Body of pancreas (tissue), 4 donors: ENCODE measurements around the gene NUCB2.

ENCODE experiments used
- POLR2A ChIP-seq, 3 donors: fragments of 450-650 bp; IDR thresholded peaks; one replicate each; pipeline ENCODE4 v1.6.1; 2016; ENCODE audit warnings: antibody characterized with exemption in 3 of 3, mild to moderate bottlenecking in 2 of 3
- TF ChIP-seq, protein P1 (sequence below), 7 experiments: fragments of 450-650 bp in 4 of 7; fragments of 200-600 bp in 3 of 7; sonication (generic) in 3 of 7; IDR thresholded peaks; one replicate each; pipeline ENCODE4 v1.5.1; 2016 to 2019; ENCODE audit warnings: antibody characterized with exemption in 7 of 7

- TF ChIP-seq, protein P1, sequence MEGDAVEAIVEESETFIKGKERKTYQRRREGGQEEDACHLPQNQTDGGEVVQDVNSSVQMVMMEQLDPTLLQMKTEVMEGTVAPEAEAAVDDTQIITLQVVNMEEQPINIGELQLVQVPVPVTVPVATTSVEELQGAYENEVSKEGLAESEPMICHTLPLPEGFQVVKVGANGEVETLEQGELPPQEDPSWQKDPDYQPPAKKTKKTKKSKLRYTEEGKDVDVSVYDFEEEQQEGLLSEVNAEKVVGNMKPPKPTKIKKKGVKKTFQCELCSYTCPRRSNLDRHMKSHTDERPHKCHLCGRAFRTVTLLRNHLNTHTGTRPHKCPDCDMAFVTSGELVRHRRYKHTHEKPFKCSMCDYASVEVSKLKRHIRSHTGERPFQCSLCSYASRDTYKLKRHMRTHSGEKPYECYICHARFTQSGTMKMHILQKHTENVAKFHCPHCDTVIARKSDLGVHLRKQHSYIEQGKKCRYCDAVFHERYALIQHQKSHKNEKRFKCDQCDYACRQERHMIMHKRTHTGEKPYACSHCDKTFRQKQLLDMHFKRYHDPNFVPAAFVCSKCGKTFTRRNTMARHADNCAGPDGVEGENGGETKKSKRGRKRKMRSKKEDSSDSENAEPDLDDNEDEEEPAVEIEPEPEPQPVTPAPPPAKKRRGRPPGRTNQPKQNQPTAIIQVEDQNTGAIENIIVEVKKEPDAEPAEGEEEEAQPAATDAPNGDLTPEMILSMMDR (IDR thresholded peaks at IDR 0.05), result no peak
- TF ChIP-seq POLR2A (IDR thresholded peaks at IDR 0.05), result peak; percentile 7 to 53 (median 50)
Observed at GRCh38 chr11:17352950-17353820, 76.6 kb downstream of the NUCB2 start.
